Inflammatory macrophage treated with lipopolysaccharide for 4 hours (primary cell): ENCODE data around the gene DET1.

Experiments
- DNase-seq: peaks from one replicate; pipeline ENCODE4 v3.0.0-alpha.2; 2020

DET1 gene

DNA sequence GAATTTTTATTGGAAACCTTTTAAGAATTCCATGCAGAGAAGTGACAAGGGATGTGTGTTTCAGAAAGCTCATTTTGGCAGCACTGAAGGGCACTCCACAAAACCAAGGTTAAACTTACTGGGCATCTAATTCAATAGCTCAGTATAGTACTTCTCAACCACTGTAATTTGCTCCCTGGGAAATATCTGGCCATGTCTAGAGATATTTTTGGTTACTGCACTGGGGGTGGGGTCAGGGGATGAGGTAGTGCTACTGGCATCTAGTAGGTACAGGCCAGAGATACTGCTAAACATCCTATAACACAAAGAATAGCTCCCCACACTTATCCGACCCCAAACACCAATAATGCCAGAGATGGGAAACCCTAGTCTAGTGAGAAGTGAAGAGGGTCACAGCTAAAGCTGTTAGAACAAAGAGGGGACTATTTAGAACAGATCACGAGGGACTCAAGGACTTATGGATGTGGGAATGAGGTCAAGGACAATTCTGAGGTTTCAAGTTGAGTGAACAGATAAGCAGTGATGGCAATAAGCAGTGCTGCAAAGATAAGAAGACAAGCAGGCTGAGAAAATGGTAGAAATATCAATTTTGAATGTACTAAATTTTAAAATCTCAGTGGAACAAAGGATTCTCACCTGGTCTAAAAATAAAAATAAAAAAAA is 82.5 kb downstream of the DET1 start:
- no peak for DNase-seq
